Inferior parietal cortex (tissue), 1 donor: ENCODE results near the gene FMNL3.
"Not testable (repeated sequence)": the region's sequence is repeated elsewhere in the genome, so short reads cannot be mapped to it uniquely, and the experiment has no call there.

Source experiments
- DNase-seq: peaks from one replicate; pipeline ENCODE4 v3.0.0-alpha.2; 2016; ENCODE audit errors: extremely low spot score

The FMNL3 gene

GRCh38 chr12:49713952-49714351 is 6.7 kb upstream of the FMNL3 start:
- DNase-seq: not testable (repeated sequence)

GRCh38 chr12:49708851-49709250 is 1.6 kb upstream of the FMNL3 start:
- no peak for DNase-seq

GRCh38 chr12:49707812-49708147 is 575 bp upstream of the FMNL3 start:
- no peak for DNase-seq

GRCh38 chr12:49706351-49707127 is 666 bp downstream of the FMNL3 start:
- DNase-seq: no peak

- DNase-seq: no peak
These were observed 1.6 kb downstream of the FMNL3 start for GRCh38 chr12:49705479-49706134.

DNA sequence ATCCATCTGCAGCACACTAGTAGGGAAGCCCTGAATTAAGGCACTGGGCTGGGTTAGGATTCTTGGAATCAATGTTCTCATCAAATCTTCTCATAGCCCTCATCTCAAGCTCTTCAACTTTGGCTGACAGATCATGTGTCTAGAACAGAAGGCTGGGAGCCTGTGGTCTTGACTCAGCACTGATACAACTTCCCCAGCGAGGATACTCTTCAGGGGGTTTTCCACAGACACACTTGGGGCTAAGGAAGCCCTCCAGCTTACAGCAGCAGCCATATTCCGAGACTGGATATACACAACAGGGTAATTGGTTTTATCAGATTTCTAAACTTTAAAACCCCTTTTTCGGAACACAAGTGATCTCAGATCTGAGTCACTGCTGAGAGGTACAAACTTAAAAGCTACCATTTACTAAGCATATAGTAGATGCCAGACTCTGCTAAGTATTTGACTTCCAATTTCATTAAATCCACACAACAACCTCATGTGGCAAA is 3.5 kb downstream of the FMNL3 start:
- DNase-seq: no peak

DNA sequence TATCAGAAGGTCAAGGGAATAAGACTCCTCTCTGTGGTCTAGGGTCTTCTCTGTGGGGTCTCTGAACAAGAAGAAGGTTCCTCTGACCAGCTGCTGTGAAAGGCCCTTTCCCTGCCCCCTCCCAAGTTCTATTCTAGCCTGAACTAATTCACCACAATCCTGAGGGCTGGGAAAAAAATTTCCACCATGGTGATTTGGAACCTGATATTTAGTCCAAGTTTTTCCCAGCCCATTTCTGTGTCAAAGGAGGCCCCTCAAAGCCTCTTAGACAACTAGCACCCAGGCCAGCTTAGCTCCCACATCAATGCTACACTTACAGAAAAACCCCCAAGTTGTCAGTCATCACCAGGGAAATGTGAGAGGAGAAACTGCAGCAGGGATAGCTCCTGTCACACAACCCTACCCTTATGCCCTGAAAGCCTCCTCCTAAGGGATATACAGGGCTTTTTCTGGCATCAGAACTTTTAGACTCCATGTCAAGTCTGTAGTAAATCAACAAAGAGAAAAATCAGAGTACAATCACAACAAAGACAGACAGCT is 4.5 kb downstream of the FMNL3 start:
- no peak for DNase-seq

GRCh38 chr12:49702009-49702408 is 5.2 kb downstream of the FMNL3 start:
- DNase-seq: no peak

GRCh38 chr12:49698619-49699545 is 8.3 kb downstream of the FMNL3 start:
- DNase-seq: no peak

DNA sequence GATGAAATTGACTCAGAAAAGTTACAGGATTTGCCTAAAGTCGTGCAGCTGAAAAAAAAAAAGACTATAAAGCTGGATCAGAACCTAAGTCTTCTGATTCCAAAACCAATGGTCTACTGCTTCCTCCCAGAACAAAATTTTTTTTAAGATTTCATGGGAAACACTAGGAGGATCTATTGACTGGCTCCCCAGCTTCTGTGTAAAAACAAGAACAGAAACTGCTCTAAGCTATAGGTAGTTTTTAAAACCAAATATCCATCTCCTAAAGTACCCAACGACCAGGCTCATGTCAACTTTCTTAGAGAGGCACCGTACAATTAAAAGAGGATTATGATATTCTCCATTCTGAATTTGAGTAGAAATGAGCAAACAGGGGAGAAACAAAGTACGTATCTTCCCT is 9.4 kb downstream of the FMNL3 start:
- no peak for DNase-seq

DNA sequence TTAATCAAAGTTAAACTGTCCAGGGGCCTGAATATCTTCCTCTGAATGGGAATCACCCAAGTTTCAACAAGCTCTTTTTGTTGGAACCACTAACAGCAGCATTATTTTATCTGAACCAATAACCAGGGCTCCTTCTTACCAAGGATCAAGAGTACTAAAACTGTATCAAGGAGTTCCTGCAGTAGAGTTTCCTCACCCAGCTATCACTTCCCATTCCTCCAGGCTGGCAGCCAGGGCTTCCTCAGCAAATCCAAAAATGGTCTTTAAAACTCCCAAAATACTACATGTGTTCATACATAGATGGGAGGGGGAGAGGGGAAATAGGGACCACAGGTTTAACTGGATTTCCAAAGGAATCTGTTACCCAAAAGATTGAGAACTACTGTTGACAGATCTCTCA is 10.5 kb downstream of the FMNL3 start:
- DNase-seq: no peak

DNA sequence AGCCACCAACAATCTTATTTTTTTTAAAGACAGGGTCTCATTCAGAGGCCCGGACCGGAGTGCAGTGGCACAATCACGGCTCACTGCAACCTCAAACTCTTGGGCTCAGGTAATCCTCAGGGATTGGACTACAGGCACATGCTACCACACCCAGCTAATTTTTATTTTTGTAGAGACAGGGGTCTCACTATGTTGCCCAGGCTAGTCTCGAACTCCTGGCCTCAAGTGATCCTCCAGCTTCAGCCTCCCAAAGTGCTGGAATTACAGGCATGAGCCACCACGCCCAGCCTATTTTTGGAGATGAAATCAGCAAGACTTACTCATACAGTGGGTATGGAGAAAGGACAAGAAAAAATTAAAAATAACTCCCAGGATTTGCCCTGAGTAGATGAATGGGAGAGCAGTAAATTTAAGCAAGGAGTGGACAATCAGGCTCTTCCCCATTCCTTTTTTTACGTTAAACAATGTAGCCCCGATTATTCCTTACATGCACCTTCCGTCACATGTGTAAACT is 13.2 kb downstream of the FMNL3 start:
- DNase-seq: no peak

GRCh38 chr12:49692851-49693250 is 14.4 kb downstream of the FMNL3 start:
- no peak for DNase-seq

- no peak for DNase-seq
These were observed 17.4 kb downstream of the FMNL3 start for GRCh38 chr12:49689785-49690184.

DNA sequence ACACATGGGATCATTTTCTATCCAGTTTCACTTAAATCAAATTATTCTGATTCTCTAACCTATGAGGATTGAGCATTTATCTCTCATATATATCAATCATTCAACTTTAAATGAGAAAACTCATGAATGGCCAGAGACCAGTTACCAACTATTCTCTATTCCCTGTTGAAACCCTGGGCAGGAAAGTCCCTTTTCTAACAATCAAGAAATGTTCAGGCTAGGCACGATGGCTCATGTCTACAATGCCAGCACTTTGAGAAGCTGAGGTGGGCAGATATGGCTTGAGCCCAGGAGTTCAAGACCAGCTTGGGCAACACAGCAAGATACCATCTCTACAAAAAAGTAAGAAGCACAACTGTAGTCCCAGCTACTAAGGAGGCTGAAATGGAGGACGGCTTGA is 18.0 kb downstream of the FMNL3 start:
- DNase-seq: no peak

- DNase-seq: no peak
These were observed 19.3 kb downstream of the FMNL3 start for GRCh38 chr12:49687941-49688340.

DNA sequence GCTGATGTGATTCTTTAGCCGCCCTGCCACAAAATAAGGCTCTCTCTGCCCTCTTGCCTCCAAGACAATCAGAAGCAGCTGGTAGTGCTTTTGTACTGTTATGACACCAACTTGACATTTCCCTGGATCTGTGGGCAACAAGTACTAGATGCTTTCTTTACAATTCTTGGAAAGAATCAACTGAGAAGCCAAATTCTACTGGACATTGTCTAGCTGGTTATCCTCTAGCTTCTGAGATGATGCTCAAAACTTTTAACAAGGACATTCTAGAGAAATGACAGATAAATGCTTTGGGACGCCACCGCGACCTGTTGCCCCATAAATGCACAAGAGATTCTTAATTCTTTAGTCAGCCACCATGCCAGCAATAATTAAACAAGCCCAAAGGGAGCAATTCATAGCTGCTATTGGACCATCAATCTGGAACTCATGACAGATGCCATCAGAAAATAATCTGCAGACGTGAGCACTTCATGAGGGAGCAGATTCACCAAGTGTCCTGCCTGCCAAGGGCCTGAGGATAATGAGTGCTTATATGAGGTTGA is 22.8 kb downstream of the FMNL3 start:
- no peak for DNase-seq

DNA sequence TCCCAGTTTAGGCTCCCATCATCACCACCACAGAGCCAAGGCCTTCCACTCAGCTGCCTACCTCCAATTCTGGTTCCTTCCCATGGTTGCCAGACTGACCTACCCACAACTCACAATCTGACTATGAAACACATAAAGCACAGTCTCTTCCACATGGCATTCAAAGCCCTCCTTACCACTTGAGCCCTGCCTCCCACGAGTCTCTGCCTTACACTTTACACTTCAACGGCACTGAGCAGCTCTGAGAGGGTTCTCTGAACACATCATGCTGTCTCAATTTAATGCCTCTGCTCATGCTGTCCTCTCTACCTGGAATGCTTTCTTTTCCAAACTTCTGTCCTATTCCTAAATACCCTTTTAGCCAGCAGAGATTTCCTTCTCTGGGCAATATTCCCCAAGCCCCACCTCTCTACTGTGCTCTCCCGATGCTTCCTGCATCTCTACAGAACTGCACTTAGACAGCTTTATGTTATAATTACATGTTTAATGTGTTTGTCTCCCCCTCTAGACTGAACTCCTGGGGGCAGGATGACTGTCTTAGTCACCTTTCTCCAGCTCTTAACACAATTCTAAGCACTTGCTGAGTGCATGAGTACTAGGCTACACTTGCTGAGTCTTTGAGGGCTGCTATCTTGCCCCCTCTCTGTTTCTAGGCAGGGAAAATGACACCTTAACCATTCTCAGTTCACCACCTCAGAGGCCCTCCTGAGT is 23.5 kb downstream of the FMNL3 start:
- no peak for DNase-seq

DNA sequence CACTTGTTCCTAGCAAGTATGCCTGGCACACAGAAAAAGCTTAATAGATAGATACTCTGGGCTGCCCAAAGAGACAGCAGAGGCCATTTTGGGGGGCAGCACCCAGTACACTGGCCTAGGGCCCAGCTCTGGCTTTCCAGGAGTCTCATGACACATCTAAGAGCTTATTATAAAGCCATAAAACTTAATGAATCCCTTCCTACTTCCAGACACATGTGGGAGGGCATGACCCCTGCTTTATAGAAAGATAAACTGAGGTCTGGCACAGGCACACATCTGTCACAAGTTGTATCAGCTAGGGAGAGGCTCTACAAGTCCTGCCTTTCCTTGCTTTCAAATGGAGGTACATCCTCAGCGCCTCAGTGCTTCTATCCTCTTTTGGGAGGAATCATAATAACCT is 27.1 kb downstream of the FMNL3 start:
- no peak for DNase-seq

GRCh38 chr12:49678711-49679110 is 28.5 kb downstream of the FMNL3 start:
- DNase-seq: no peak

- DNase-seq: no peak
These were observed 32.1 kb downstream of the FMNL3 start for GRCh38 chr12:49675137-49675536.
